ENCODE data around the gene RASL12. TPM values are rescaled to one million over a fixed set of nuclear protein-coding genes. Genes with fewer than 3 reads are reported as not detected.

RASL12 gene
- total and polyA plus RNA-seq, 12 donors = 1.3 to 9.2 (median 3.4) TPM

DNA sequence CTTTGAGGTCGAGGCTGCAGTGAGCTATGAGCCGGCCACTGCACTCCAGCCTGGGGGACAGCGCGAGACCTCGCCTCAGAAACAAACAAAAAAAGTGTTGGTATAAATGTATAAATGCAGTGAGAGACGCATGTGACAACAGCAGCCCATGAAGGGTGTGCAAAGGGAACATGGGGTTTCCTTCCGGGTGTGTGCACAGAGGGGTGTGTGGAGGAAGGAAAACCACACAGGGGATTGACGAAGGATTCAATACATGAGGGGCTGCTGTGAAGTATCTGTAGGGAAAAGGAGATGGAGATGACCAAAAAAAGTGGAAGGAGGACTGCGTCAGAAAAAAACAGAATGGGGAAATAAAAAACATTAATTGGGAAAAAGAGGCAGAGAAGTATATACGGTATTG is 39.5 kb downstream of the RASL12 start:
- Histone ChIP-seq H3K27ac (no peak overlapping the region), H3K27me3 (no peaks in the 10 kb centered on the region), H3K36me3 (replicated peaks in 1 of 2) (peaks cover 0 to 19% of the 10 kb centered on the region in 2 donors), H3K4me3 (peak overlapping the region in 3 of 4 donors; percentile 14 to 95 (median 73)), H3K4me1 (replicated peaks in 1 of 2) (peaks cover 7 to 12% of the 10 kb centered on the region in 2 donors), H3K9me3 (replicated peaks in 1 of 3) (no peaks in the 10 kb centered on the region)
- WGBS, 4 donors = 60 to 66% (median 63%) methylated on average over 10 of the region's 10 CpGs
- DNase-seq = no peak
- intact Hi-C loops (cut with DNase I) = no loop called here
- no peak for TF ChIP-seq POLR2A (IDR thresholded peaks at IDR 0.05)
- TF ChIP-seq, protein P1, sequence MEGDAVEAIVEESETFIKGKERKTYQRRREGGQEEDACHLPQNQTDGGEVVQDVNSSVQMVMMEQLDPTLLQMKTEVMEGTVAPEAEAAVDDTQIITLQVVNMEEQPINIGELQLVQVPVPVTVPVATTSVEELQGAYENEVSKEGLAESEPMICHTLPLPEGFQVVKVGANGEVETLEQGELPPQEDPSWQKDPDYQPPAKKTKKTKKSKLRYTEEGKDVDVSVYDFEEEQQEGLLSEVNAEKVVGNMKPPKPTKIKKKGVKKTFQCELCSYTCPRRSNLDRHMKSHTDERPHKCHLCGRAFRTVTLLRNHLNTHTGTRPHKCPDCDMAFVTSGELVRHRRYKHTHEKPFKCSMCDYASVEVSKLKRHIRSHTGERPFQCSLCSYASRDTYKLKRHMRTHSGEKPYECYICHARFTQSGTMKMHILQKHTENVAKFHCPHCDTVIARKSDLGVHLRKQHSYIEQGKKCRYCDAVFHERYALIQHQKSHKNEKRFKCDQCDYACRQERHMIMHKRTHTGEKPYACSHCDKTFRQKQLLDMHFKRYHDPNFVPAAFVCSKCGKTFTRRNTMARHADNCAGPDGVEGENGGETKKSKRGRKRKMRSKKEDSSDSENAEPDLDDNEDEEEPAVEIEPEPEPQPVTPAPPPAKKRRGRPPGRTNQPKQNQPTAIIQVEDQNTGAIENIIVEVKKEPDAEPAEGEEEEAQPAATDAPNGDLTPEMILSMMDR (IDR thresholded peaks at IDR 0.05) = no peak

DNA sequence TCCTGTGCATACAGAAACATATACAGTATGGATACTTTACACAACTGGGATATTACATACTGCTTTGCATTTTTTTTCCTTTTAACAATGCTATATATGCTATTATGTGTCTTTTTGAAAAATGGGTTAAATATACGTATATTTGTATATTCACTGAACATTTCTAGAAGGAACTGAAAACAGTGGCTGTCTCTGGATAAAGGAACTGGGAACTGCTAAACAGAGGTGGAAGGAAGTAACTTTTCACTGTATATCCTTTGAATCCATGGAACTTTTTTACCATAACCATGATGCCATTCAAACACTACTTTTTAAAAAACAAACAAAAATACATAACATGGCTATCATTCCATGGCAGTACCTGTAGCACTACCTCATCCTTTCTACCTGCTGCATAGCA is 40.2 kb downstream of the RASL12 start:
- 72 to 82% (median 75%) methylated on average over 1 of the region's 1 CpG for WGBS, 4 donors
- no peaks in the 10 kb centered on the region for H3K9me3 ChIP-seq (replicated peaks in 1 of 3)
- intact Hi-C loops (cut with DNase I) = no loop called here

DNA sequence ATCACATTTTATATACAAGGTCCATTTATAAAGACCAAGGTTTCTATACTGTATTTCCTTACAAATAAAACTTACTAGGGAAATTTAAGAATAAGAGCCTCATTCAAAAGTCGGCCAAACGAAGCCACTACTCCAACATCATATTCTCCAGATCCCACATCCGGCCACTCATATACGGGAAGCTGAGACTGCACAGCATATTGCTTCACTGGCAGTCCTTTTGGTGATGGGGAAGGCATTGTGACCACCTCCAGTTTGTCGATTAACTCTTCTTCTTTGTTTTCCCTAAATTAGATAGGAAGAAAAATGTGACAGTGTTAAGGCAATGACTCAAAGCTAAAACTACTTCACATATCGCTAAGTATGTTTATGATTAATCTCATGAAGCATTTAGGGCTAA is 41.0 kb downstream of the RASL12 start:
- TF ChIP-seq, protein P1 (IDR thresholded peaks at IDR 0.05) = no peak
- no peak for TF ChIP-seq POLR2A (IDR thresholded peaks at IDR 0.05)
- intact Hi-C loops (cut with DNase I) = no loop called here
- DNase-seq = no peak
- Histone ChIP-seq H3K9me3 (replicated peaks in 1 of 3) (no peaks in the 10 kb centered on the region), H3K4me1 (replicated peaks in 1 of 2) (peaks cover 7 to 12% of the 10 kb centered on the region in 2 donors), H3K27me3 (no peaks in the 10 kb centered on the region), H3K4me3 (no peak overlapping the region), H3K27ac (no peak overlapping the region), H3K36me3 (replicated peaks in 1 of 2) (peaks cover 0 to 20% of the 10 kb centered on the region in 2 donors)
- WGBS, 4 donors = 84 to 94% (median 90%) methylated on average over 6 of the region's 6 CpGs

More for the DNA sequence above, 40.2 kb downstream of the RASL12 start:
- peaks cover 0 to 19% of the 10 kb centered on the region in 2 donors for H3K36me3 ChIP-seq (replicated peaks in 1 of 2)
- H3K27me3 ChIP-seq = no peaks in the 10 kb centered on the region
- peaks cover 7 to 12% of the 10 kb centered on the region in 2 donors for H3K4me1 ChIP-seq (replicated peaks in 1 of 2)
- peak overlapping the region in 1 of 4 donors; percentile 73 for H3K4me3 ChIP-seq
- TF ChIP-seq, protein P1 (IDR thresholded peaks at IDR 0.05) = no peak
- no peak for TF ChIP-seq POLR2A (IDR thresholded peaks at IDR 0.05)
- DNase-seq = no peak
- H3K27ac ChIP-seq = no peak overlapping the region

DNA sequence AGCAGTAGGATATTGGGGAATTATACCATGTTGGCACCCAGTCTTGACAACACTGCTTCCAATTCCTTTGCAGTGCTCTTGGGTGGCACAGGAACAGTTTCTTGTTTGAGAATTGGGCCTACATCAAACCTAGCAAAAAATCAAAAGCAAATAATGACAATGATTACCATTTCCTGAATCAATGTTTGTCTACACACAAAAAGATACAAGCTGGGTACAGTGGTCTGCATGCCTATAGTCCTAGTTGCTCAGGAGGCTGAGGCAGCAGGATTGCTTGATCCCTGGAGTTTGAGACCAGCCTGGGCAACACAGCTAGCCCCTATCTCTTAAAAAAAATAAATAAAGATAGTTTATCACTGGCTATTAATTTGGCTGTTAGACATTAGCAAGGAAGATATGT is 46.3 kb downstream of the RASL12 start:
- no peak overlapping the region for H3K4me3 ChIP-seq
- H3K9me3 ChIP-seq (replicated peaks in 1 of 3) = no peaks in the 10 kb centered on the region
- peaks cover 0 to 49% of the 10 kb centered on the region in 2 donors for H3K36me3 ChIP-seq (replicated peaks in 1 of 2)
- no peaks in the 10 kb centered on the region for H3K4me1 ChIP-seq (replicated peaks in 1 of 2)
- no peaks in the 10 kb centered on the region for H3K27me3 ChIP-seq
- no peak for TF ChIP-seq POLR2A (IDR thresholded peaks at IDR 0.05)
- TF ChIP-seq, protein P1 (IDR thresholded peaks at IDR 0.05) = no peak
- H3K27ac ChIP-seq = no peak overlapping the region
- intact Hi-C loops (cut with DNase I) = no loop called here
- DNase-seq = no peak
